ENCODE data around the gene SRC.

DNA sequence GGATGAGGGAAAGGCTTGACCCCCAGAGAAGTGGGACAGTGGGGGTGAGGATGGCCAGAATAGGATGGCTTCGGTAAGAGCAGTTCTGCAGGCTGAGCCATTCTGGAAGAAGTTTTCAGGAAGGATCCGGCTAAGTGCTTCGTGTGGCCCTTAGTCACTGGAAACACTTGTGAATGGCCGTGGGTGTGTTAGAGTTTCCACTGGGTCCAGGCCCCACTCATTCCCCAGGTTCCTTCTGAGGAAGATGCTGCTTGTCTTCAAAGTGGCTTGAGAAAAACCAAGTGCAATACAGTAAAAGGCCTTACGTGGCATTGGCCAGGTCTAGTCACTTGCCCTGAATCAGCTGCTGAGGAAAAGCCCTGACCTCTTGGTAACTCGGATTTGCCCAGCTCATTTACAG, 28.6 kb upstream of the SRC start:
- no peak for TF ChIP-seq POLR2AphosphoS5 (IDR thresholded peaks at IDR 0.05; ENCODE audit: borderline replicate concordance, low read depth, low read length)
- no peak for TF ChIP-seq EZH2 (IDR thresholded peaks at IDR 0.05)
- TF ChIP-seq FOXP2 (optimal IDR thresholded peaks at IDR 0.05; ENCODE audit: control extremely low read depth, extremely low read length, insufficient read depth) = no peak
